Vagina (tissue), 2 donors: Measurements from ENCODE around the gene F11. TPM values are rescaled to one million over a fixed set of nuclear protein-coding genes. Genes with fewer than 3 reads are reported as not detected.

ENCODE experiments used
- DNase-seq, 2 donors: peaks; one replicate each; pipeline ENCODE4 v3.0.0-alpha.2; 2017; ENCODE audit errors: extremely low spot score in 2 of 2
- H3K27ac ChIP-seq: fragments of 200-600 bp; sonication (generic); one replicate; pipeline ENCODE4 v1.5.1; 2019
- H3K27me3 ChIP-seq: fragments of 200-600 bp; sonication (generic); one replicate; pipeline ENCODE4 v1.5.1; 2019
- H3K36me3 ChIP-seq, 2 donors: fragments of 200-600 bp; sonication (generic); one replicate each; pipeline ENCODE4 v1.5.1; 2017 to 2019
- H3K4me1 ChIP-seq: fragments of 200-600 bp; sonication (generic); one replicate; pipeline ENCODE4 v1.5.1; 2019
- H3K4me3 ChIP-seq, 2 donors: fragments of 200-600 bp; sonication (generic); 1 replicate in 1 of 2; 2 replicates in 1 of 2; pipeline ENCODE4 v1.5.1; 2016 to 2019
- H3K9me3 ChIP-seq: fragments of 200-600 bp; sonication (generic); one replicate; pipeline ENCODE4 v1.5.1; 2019
- POLR2A ChIP-seq, 2 donors: fragments of 450-650 bp; IDR thresholded peaks; one replicate each; pipeline ENCODE4 v1.6.1; 2017; ENCODE audit warnings: antibody characterized with exemption in 2 of 2, mild to moderate bottlenecking in 2 of 2, moderate library complexity in 2 of 2
- POLR2AphosphoS5 ChIP-seq, 2 donors: sonication (generic); formaldehyde crosslinking; IDR thresholded peaks; one replicate each; pipeline ENCODE4 v1.9.0; 2017; ENCODE audit warnings: antibody characterized with exemption in 2 of 2, mild to moderate bottlenecking in 2 of 2, low read depth in 1 of 2; ENCODE audit not compliant: insufficient read depth in 1 of 2
- intact Hi-C: fragments of 100-400 bp; cut with DNase I; formaldehyde crosslinking; loops from one replicate; pipeline ENCODE4 v1.15.1; 2023
- total RNA-seq: library from RNA; depleted of rRNA; stranded (reverse); fragments of >200 nt; gene quantifications from one replicate; pipeline ENCODE4 v1.2.3, GENCODE V29; 2016
- TF ChIP-seq, protein P1 (sequence below), 3 experiments: fragments of 450-650 bp in 2 of 3; fragments of 200-600 bp in 1 of 3; sonication (generic) in 1 of 3; IDR thresholded peaks; one replicate each; pipeline ENCODE4 v1.5.1; 2017 to 2019; ENCODE audit warnings: antibody characterized with exemption in 3 of 3, mild to moderate bottlenecking in 2 of 3, moderate library complexity in 2 of 3

F11 gene
- total RNA-seq, 1 donor from 2014 or later, result not detected

DNA sequence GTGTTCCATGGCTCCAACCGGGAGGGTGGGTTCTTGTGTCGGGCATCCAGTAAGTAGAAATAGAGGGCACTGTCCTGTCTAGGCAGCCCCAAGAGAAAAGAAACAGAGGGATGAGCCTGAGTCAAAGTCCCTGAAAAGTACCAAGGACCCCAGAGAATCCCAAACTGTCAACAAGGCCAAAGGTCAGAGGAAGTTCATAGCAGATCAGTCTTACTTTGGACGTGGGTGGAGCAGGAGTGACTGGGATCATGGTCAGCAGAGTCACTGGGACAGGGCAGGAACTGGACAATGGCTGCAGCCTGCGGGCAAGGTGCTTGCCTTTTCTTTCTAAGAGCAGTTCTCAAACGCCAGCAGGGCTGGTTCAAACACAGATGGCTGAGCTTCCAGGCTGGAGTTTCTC is 17.3 kb downstream of the F11 start:
- TF ChIP-seq POLR2A (IDR thresholded peaks at IDR 0.05) (no peak), POLR2AphosphoS5 (IDR thresholded peaks at IDR 0.05; ENCODE audit: insufficient read depth in 1 of 2, low read depth in 1 of 2) (no peak)
- no peak overlapping the region for H3K4me3 ChIP-seq
- intact Hi-C loops, result no loop called here
- no peaks in the 10 kb centered on the region for H3K36me3 ChIP-seq
- H3K9me3 ChIP-seq, result no peaks in the 10 kb centered on the region
- no peak overlapping the region for H3K27ac ChIP-seq
- no peaks in the 10 kb centered on the region for H3K27me3 ChIP-seq
- no peaks in the 10 kb centered on the region for H3K4me1 ChIP-seq
- no peak for DNase-seq

DNA sequence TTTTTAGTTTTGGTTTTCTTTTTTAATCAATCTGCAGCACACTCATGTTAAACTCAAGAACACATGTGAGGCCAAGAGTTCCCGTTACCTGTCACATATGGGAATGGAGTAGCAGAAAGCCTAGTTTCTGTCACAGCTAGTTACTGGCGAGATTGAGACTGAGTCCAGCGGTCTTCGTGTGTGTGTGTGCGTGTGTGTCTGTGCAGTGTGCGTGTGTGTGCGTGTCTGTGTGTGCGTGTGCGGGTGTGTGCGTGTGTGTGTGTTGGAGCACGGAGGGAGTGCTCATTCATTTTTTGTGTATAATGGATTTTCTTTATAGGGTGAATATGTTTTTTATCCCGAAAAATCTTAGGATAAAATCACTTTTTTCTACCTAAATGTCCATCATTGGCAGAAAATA is 19.2 kb downstream of the F11 start:
- Histone ChIP-seq H3K27ac (no peak overlapping the region), H3K4me3 (no peak overlapping the region), H3K36me3 (no peaks in the 10 kb centered on the region), H3K9me3 (no peaks in the 10 kb centered on the region), H3K4me1 (no peaks in the 10 kb centered on the region), H3K27me3 (no peaks in the 10 kb centered on the region)
- intact Hi-C loops, result no loop called here
- TF ChIP-seq POLR2AphosphoS5 (IDR thresholded peaks at IDR 0.05; ENCODE audit: insufficient read depth in 1 of 2, low read depth in 1 of 2) (no peak), POLR2A (IDR thresholded peaks at IDR 0.05) (no peak)
- TF ChIP-seq, protein P1, sequence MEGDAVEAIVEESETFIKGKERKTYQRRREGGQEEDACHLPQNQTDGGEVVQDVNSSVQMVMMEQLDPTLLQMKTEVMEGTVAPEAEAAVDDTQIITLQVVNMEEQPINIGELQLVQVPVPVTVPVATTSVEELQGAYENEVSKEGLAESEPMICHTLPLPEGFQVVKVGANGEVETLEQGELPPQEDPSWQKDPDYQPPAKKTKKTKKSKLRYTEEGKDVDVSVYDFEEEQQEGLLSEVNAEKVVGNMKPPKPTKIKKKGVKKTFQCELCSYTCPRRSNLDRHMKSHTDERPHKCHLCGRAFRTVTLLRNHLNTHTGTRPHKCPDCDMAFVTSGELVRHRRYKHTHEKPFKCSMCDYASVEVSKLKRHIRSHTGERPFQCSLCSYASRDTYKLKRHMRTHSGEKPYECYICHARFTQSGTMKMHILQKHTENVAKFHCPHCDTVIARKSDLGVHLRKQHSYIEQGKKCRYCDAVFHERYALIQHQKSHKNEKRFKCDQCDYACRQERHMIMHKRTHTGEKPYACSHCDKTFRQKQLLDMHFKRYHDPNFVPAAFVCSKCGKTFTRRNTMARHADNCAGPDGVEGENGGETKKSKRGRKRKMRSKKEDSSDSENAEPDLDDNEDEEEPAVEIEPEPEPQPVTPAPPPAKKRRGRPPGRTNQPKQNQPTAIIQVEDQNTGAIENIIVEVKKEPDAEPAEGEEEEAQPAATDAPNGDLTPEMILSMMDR (IDR thresholded peaks at IDR 0.05), result no peak
- DNase-seq, result no peak

DNA sequence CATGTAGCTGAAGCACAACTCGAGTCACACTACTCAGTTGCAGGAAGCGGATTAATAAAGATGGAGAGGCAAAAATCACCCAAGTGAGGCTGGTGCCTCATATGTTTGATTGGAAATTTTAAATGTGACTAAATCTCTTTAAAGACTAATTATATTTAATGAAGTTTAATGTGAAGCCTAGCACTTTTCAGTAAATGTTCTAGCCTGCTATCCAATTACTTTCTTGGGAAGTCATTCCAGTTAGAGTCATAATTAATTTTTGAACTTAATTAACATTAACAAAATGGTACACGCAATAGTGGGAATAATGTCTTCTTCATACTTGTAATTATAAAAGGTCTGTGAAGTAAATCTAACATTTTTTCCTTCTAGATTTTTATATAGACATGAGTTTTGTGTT is 20.6 kb downstream of the F11 start:
- intact Hi-C loops, result no loop called here
- DNase-seq, result no peak
- H3K4me1 ChIP-seq, result no peaks in the 10 kb centered on the region
- no peaks in the 10 kb centered on the region for H3K27me3 ChIP-seq
- no peak overlapping the region for H3K27ac ChIP-seq
- no peak overlapping the region for H3K4me3 ChIP-seq
- no peaks in the 10 kb centered on the region for H3K36me3 ChIP-seq
- TF ChIP-seq, protein P1 (IDR thresholded peaks at IDR 0.05), result no peak
- no peak for TF ChIP-seq POLR2AphosphoS5 (IDR thresholded peaks at IDR 0.05; ENCODE audit: insufficient read depth in 1 of 2, low read depth in 1 of 2)
- TF ChIP-seq POLR2A (IDR thresholded peaks at IDR 0.05), result no peak
- no peaks in the 10 kb centered on the region for H3K9me3 ChIP-seq

DNA sequence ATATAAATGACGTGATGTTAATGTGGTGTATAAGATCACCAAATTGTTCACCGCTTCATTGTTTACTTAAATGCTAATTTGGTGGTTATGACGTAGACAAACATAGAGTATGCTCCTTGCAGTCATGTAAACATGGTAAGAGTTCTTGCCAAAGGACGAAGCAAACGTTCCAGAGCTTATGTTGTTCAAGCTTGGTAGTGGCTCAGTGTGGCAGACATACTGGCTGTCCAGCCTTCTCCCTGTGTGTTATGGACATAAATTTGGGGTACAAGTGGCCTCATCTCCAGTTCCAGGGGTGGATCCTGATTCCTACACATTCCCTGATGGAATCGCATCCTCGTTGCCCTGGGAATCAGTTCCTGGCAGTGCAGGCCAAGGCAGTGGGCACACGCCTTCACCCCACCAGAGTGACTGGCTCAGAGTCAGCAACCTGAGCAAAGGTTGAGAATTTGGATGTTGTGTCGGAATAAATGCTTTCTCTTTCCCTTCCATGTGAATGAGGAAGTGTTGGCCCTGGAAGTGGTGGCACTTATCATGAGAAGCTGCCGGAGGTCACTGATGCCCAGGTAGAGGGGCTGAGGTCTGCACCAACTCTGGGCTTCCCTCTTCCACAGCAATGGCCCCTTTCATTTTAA is 25.4 kb downstream of the F11 start:
- Histone ChIP-seq H3K36me3 (no peaks in the 10 kb centered on the region), H3K27me3 (no peaks in the 10 kb centered on the region), H3K9me3 (no peaks in the 10 kb centered on the region), H3K4me3 (no peak overlapping the region), H3K27ac (no peak overlapping the region), H3K4me1 (no peaks in the 10 kb centered on the region)
- no peak for DNase-seq
- TF ChIP-seq, protein P1 (IDR thresholded peaks at IDR 0.05), result no peak
- TF ChIP-seq POLR2AphosphoS5 (IDR thresholded peaks at IDR 0.05; ENCODE audit: insufficient read depth in 1 of 2, low read depth in 1 of 2) (no peak), POLR2A (IDR thresholded peaks at IDR 0.05) (no peak)
- intact Hi-C loops, result loop anchor here (10.0 kb wide), 1 partner anchor 293 kb away; no protein-coding TSS in a partner anchor

DNA sequence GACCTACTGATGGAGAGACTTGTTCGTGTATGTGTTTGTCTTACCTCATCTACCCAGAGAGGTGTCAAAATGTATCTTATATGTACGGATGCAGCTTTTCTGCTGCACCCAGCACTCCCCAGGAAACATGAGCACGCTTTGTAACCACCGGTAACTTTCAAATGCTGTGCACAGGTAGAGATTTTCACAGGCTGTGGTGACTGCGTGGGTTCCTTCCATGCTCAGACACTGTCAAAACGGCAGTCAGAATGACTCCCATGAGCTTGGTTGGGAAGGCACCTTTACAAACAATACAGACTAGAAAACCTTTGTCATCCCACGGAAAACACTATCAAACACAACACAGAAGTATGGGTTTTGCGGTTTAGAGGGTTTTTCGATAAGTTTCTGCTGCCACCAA is 28.2 kb downstream of the F11 start:
- Histone ChIP-seq H3K27ac (no peak overlapping the region), H3K36me3 (no peaks in the 10 kb centered on the region), H3K4me3 (no peak overlapping the region), H3K4me1 (no peaks in the 10 kb centered on the region), H3K27me3 (peaks cover 3% of the 10 kb centered on the region), H3K9me3 (no peaks in the 10 kb centered on the region)
- intact Hi-C loops, result loop anchor here (10.0 kb wide), 1 partner anchor 291 kb away; no protein-coding TSS in a partner anchor
- TF ChIP-seq POLR2A (IDR thresholded peaks at IDR 0.05) (no peak), POLR2AphosphoS5 (IDR thresholded peaks at IDR 0.05; ENCODE audit: insufficient read depth in 1 of 2, low read depth in 1 of 2) (no peak)
- TF ChIP-seq, protein P1 (IDR thresholded peaks at IDR 0.05), result no peak
- no peak for DNase-seq
